Mesendoderm (in vitro differentiated cells): Measurements from ENCODE around the gene DNM1L.

Experiments used
- DNase-seq: peaks from one replicate; pipeline ENCODE4 v3.0.0; 2013
- H2AK5ac ChIP-seq: 2 replicates; pipeline ENCODE4 v1.6.1; 2013; ENCODE audit warnings: low read length, inconsistent platforms
- H2BK120ac ChIP-seq: 2 replicates; pipeline ENCODE4 v1.6.1; 2013; ENCODE audit warnings: low read depth, mild to moderate bottlenecking, low read length, moderate library complexity, mixed read lengths
- H2BK15ac ChIP-seq: replicated peaks from 2 replicates; pipeline ENCODE4 v1.6.1; 2013; ENCODE audit warnings: low read depth, mild to moderate bottlenecking, moderate library complexity
- H2BK5ac ChIP-seq: 2 replicates; pipeline ENCODE4 v1.6.1; 2013; ENCODE audit warnings: low read length, inconsistent platforms
- H3K18ac ChIP-seq: 2 replicates; pipeline ENCODE4 v1.6.1; 2013; ENCODE audit warnings: mild to moderate bottlenecking, low read length, mixed read lengths
- H3K23ac ChIP-seq: one replicate; pipeline ENCODE4 v1.6.1; 2013; ENCODE audit warnings: low read length
- H3K27ac ChIP-seq: 2 replicates; pipeline ENCODE4 v1.5.1; 2013; ENCODE audit warnings: low read depth, mild to moderate bottlenecking, inconsistent platforms, low read length, moderate library complexity
- H3K27me3 ChIP-seq: 2 replicates; pipeline ENCODE4 v1.6.1; 2013; ENCODE audit warnings: low read length, control low read depth, mild to moderate bottlenecking, inconsistent platforms; ENCODE audit not compliant: insufficient read depth, poor library complexity
- H3K36me3 ChIP-seq: 2 replicates; pipeline ENCODE4 v1.6.1; 2013; ENCODE audit warnings: low read length, inconsistent platforms; ENCODE audit not compliant: control insufficient read depth, insufficient read depth
- H3K4ac ChIP-seq: one replicate; pipeline ENCODE4 v1.6.1; 2013; ENCODE audit warnings: low read depth, mild to moderate bottlenecking, low read length, moderate library complexity
- H3K4me1 ChIP-seq: 2 replicates; pipeline ENCODE4 v1.6.1; 2013; ENCODE audit warnings: low read depth, low read length, inconsistent platforms; ENCODE audit not compliant: control insufficient read depth
- H3K4me2 ChIP-seq: 2 replicates; pipeline ENCODE4 v1.6.1; 2013; ENCODE audit warnings: low read length
- H3K4me3 ChIP-seq: 2 replicates; pipeline ENCODE4 v1.5.1; 2013; ENCODE audit warnings: mild to moderate bottlenecking, low read length
- H3K56ac ChIP-seq: one replicate; pipeline ENCODE4 v1.6.1; 2013; ENCODE audit warnings: low read length
- H3K79me1 ChIP-seq: 2 replicates; pipeline ENCODE4 v1.6.1; 2013; ENCODE audit warnings: low read length, inconsistent platforms
- H3K79me2 ChIP-seq: 2 replicates; pipeline ENCODE4 v1.6.1; 2013; ENCODE audit warnings: mild to moderate bottlenecking, low read length; ENCODE audit not compliant: control insufficient read depth, insufficient read depth
- H3K9ac ChIP-seq: 2 replicates; pipeline ENCODE4 v1.6.1; 2013; ENCODE audit warnings: low read length, inconsistent platforms
- H4K5ac ChIP-seq: one replicate; pipeline ENCODE4 v1.6.1; 2013; ENCODE audit warnings: low read length
- H4K8ac ChIP-seq: one replicate; pipeline ENCODE4 v1.6.1; 2013; ENCODE audit warnings: low read depth, mild to moderate bottlenecking, control low read depth, low read length, moderate library complexity
- WGBS: extraction: QIAGEN DNeasy Blood & Tissue Kit; methylation state at CpG from one replicate; pipeline ENCODE4 v1.1.7; 2013; ENCODE audit warnings: low lambda C conversion rate, missing lambda C conversion rate; ENCODE audit not compliant: insufficient coverage; ENCODE audit errors: extremely low coverage; 5-methylcytosine and 5-hydroxymethylcytosine counted together

The DNM1L gene

DNA sequence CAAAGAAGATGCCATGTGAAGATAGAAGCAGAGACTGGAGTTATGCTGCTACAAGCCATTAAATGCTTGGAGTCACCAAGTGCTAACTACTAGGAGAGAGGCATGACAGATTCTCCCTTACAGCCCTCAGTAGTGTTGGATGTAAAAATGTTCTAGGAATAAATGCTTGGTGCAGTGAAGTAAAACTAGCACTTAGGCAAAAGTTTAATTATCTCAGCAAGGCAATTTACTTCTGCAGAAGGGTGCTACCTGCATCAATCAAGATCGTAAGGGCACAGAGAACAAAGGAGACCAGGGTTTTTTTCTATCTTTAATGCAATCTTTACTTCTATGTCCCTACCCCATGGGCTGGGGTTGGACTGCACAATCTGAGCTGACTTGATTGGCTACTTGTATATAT is 9.5 kb upstream of the DNM1L start:
- Histone ChIP-seq H2AK5ac (no peak overlapping the region), H3K23ac (no peak overlapping the region), H3K36me3 (no peaks in the 10 kb centered on the region), H3K79me1 (no peaks in the 10 kb centered on the region), H3K27me3 (no peaks in the 10 kb centered on the region), H2BK120ac (no peak overlapping the region), H3K4me1 (no peaks in the 10 kb centered on the region), H3K4me3 (no peak overlapping the region), H3K9ac (no peak overlapping the region), H3K4ac (no peak overlapping the region), H4K5ac (no peak overlapping the region), H3K27ac (no peak overlapping the region), H2BK5ac (no peak overlapping the region), H3K56ac (no peak overlapping the region), H3K18ac (no peak overlapping the region), H3K79me2 (no peaks in the 10 kb centered on the region), H3K4me2 (no peak overlapping the region), H4K8ac (no peak overlapping the region), H2BK15ac (no peak overlapping the region)
- no CpG with 5 or more reads among the region's 1 CpG for WGBS
- DNase-seq = no peak

DNA sequence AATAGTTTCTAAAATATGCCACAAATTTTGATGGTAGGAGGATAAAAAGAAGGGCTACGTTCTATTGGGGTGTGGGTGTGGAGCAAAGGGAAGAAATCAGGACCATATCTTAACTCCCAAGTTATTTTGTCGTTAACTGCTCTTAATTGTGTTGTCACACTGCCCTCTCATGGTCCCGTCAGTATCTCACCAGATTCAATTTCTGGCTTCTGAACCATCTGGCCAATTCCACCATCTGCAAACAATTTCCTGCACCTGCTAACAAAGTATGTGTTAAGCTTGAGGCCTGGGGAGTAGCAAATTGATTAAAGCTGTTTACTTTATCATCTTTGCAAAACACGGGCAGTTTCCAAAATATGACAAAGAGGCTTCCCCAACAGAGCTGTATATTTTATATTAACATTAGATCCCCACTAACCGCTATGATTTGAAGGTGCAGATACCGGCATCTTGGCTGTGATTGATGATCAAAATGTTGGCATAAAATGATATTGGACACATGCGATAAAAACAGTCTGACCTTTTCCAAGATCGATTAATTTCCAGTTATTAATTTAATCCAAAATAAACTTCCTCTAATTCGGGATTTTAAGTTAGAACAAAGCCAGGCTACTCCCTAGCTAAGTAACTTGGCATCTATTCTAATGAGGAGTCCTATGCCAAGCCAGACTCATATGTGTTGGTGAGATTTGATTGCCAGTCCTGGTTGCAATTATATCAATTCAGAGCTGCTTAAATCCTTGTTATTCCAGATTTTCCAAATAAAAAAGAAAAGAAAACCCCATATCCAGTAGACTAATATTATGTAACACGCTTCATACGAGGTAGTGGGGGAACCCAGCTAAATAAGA is 6.9 kb upstream of the DNM1L start:
- H4K8ac ChIP-seq = no peak overlapping the region
- H3K23ac ChIP-seq = no peak overlapping the region
- H3K4me1 ChIP-seq = no peaks in the 10 kb centered on the region
- no peaks in the 10 kb centered on the region for H3K79me1 ChIP-seq
- DNase-seq = peak; percentile 70
- H2AK5ac ChIP-seq = no peak overlapping the region
- no peak overlapping the region for H3K9ac ChIP-seq
- H3K4ac ChIP-seq = no peak overlapping the region
- H3K27me3 ChIP-seq = no peaks in the 10 kb centered on the region
- no peak overlapping the region for H3K18ac ChIP-seq
- no peaks in the 10 kb centered on the region for H3K79me2 ChIP-seq
- WGBS = no CpG with 5 or more reads among the region's 11 CpGs
- no peak overlapping the region for H2BK15ac ChIP-seq
- no peak overlapping the region for H2BK120ac ChIP-seq
- no peak overlapping the region for H4K5ac ChIP-seq
- H3K4me2 ChIP-seq = no peak overlapping the region
- H2BK5ac ChIP-seq = no peak overlapping the region
- no peaks in the 10 kb centered on the region for H3K36me3 ChIP-seq
- H3K4me3 ChIP-seq = no peak overlapping the region
- H3K56ac ChIP-seq = no peak overlapping the region
- no peak overlapping the region for H3K27ac ChIP-seq

DNA sequence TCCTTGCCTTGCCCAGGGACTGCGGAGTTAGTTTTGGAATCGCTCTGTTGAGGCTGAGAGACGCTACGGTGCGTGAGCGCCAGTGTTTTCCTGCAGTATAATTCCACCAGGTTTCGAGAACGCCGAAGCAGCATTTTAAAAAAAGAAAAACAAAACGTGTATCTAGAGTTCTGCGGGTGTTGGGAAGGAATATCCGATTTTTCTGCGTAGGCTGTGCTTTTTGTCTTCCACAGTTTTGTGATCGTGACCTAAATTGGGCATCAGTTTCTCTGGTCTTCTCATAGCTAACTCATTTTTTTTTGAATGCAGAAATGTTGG is 778 bp downstream of the DNM1L start:
- Histone ChIP-seq H4K8ac (no peak overlapping the region), H3K9ac (peak overlapping the region; percentile 78), H3K4me2 (peak overlapping the region; percentile 81), H3K27me3 (no peaks in the 10 kb centered on the region), H2BK5ac (no peak overlapping the region), H3K56ac (peak overlapping the region; percentile 95), H3K4me3 (peak overlapping the region; percentile 53), H2BK15ac (no peak overlapping the region), H2AK5ac (no peak overlapping the region), H3K23ac (no peak overlapping the region), H4K5ac (no peak overlapping the region), H3K27ac (peak overlapping the region; percentile 89), H3K79me1 (peaks cover 2% of the 10 kb centered on the region), H3K79me2 (peaks cover 36% of the 10 kb centered on the region), H3K4ac (no peak overlapping the region), H2BK120ac (no peak overlapping the region), H3K18ac (peak overlapping the region; percentile 76), H3K36me3 (no peaks in the 10 kb centered on the region), H3K4me1 (no peaks in the 10 kb centered on the region)
- no peak for DNase-seq
- no CpG with 5 or more reads among the region's 14 CpGs for WGBS

DNA sequence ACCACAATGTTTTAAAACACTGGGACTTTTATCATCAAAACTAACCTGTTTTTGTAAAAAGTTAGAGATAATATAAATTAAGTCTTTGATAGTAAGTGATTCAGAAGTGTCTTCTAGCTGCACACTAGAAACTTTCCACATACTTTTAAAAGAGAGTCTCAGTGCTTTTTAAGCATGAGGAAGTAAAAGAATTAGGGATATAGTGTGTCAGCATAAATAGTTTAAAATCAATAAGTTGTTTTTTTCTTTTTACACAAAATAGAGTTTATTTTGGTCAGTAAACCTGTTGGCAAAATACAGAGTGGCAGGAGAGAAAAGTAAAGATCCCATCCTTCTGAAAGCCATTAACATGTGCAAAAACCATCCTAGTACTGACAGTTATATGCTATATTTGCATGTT is 1.7 kb downstream of the DNM1L start:
- no peak overlapping the region for H3K4me3 ChIP-seq
- no peak overlapping the region for H3K27ac ChIP-seq
- no peak overlapping the region for H3K4ac ChIP-seq
- DNase-seq = no peak
- peaks cover 2% of the 10 kb centered on the region for H3K79me1 ChIP-seq
- peaks cover 42% of the 10 kb centered on the region for H3K79me2 ChIP-seq
- no peak overlapping the region for H4K8ac ChIP-seq
- no peak overlapping the region for H2BK15ac ChIP-seq
- no peak overlapping the region for H2AK5ac ChIP-seq
- no peak overlapping the region for H3K56ac ChIP-seq
- no peak overlapping the region for H3K23ac ChIP-seq
- no peak overlapping the region for H3K4me2 ChIP-seq
- H3K18ac ChIP-seq = no peak overlapping the region
- no peak overlapping the region for H3K9ac ChIP-seq
- H3K4me1 ChIP-seq = no peaks in the 10 kb centered on the region
- H3K36me3 ChIP-seq = no peaks in the 10 kb centered on the region
- H4K5ac ChIP-seq = no peak overlapping the region
- H3K27me3 ChIP-seq = no peaks in the 10 kb centered on the region
- no peak overlapping the region for H2BK5ac ChIP-seq
- H2BK120ac ChIP-seq = no peak overlapping the region

DNA sequence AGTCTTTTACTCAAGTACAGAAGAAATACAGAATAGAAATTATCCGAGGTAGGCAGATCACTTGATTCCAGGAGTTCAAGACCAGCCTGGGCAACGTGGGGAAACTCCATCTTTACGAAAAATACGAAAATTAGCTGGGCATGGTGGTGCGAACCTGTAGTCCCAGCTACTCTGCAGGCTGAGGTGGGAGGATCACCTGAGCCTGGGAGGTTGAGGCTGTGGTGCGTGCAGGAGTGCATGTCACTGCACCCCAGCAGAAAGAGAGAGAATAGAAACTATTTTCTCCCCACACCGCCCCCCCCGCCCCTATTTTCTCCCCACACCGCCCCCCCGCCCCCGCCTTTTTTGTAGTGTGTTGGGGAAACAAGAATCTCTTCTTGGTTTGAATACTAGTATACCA is 2.2 kb downstream of the DNM1L start:
- H3K27ac ChIP-seq = no peak overlapping the region
- H3K4ac ChIP-seq = no peak overlapping the region
- H3K18ac ChIP-seq = no peak overlapping the region
- H2BK5ac ChIP-seq = no peak overlapping the region
- H2BK15ac ChIP-seq = no peak overlapping the region
- no peak overlapping the region for H3K23ac ChIP-seq
- no peak overlapping the region for H2BK120ac ChIP-seq
- no peak overlapping the region for H3K4me3 ChIP-seq
- no peaks in the 10 kb centered on the region for H3K27me3 ChIP-seq
- no peak overlapping the region for H3K9ac ChIP-seq
- H3K79me2 ChIP-seq = peaks cover 43% of the 10 kb centered on the region
- WGBS = no CpG with 5 or more reads among the region's 11 CpGs
- H3K4me2 ChIP-seq = no peak overlapping the region
- H4K8ac ChIP-seq = no peak overlapping the region
- H3K79me1 ChIP-seq = peaks cover 2% of the 10 kb centered on the region
- H3K4me1 ChIP-seq = no peaks in the 10 kb centered on the region
- H3K36me3 ChIP-seq = no peaks in the 10 kb centered on the region
- no peak for DNase-seq
- no peak overlapping the region for H3K56ac ChIP-seq
- no peak overlapping the region for H4K5ac ChIP-seq
- no peak overlapping the region for H2AK5ac ChIP-seq

GRCh38 chr12:32686340-32686739 is 7.2 kb downstream of the DNM1L start:
- Histone ChIP-seq H3K79me1 (peaks cover 4% of the 10 kb centered on the region), H3K23ac (no peak overlapping the region), H3K18ac (no peak overlapping the region), H3K27ac (no peak overlapping the region), H4K8ac (no peak overlapping the region), H2BK15ac (no peak overlapping the region), H2AK5ac (no peak overlapping the region), H2BK120ac (no peak overlapping the region), H3K79me2 (peaks cover 57% of the 10 kb centered on the region), H4K5ac (no peak overlapping the region), H3K4me1 (no peaks in the 10 kb centered on the region), H3K27me3 (no peaks in the 10 kb centered on the region), H2BK5ac (no peak overlapping the region), H3K36me3 (no peaks in the 10 kb centered on the region), H3K4me2 (no peak overlapping the region), H3K4me3 (no peak overlapping the region), H3K4ac (no peak overlapping the region), H3K9ac (no peak overlapping the region), H3K56ac (no peak overlapping the region)
- WGBS = no CpG with 5 or more reads among the region's 1 CpG
- no peak for DNase-seq
